Gastroesophageal sphincter (tissue), 4 donors: ENCODE measurements around the gene SLC25A3. TPM values are rescaled to one million over a fixed set of nuclear protein-coding genes. Genes with fewer than 3 reads are reported as not detected.
"Not testable (repeated sequence)": the region's sequence is repeated elsewhere in the genome, so short reads cannot be mapped to it uniquely, and the experiment has no call there.

Source experiments
- ATAC-seq: fragments of 150-250 bp; one replicate; pipeline ENCODE4 v1.9.1; 2016; ENCODE audit warnings: mild to moderate bottlenecking, moderate library complexity
- H3K27ac ChIP-seq, 4 donors: fragments of 200-600 bp; sonication (generic) in 3 of 4; 1 replicate in 3 of 4; 2 replicates in 1 of 4; pipeline ENCODE4 v1.5.1; 2016 to 2019
- H3K27me3 ChIP-seq: fragments of 200-600 bp; sonication (generic); one replicate; pipeline ENCODE4 v1.5.1; 2019
- H3K36me3 ChIP-seq, 2 donors: fragments of 200-600 bp; sonication (generic); one replicate each; pipeline ENCODE4 v1.5.1; 2019; ENCODE audit warnings: control low read depth in 1 of 2
- H3K4me1 ChIP-seq, 3 donors: fragments of 200-600 bp; sonication (generic); 1 replicate in 2 of 3; 2 replicates in 1 of 3; pipeline ENCODE4 v1.5.1; 2016 to 2019; ENCODE audit warnings: control low read depth in 2 of 3
- H3K4me3 ChIP-seq, 2 donors: fragments of 200-600 bp; sonication (generic); one replicate each; pipeline ENCODE4 v1.5.1; 2019; ENCODE audit warnings: mild to moderate bottlenecking in 1 of 2, moderate library complexity in 1 of 2
- H3K9me3 ChIP-seq, 3 donors: fragments of 200-600 bp; sonication (generic); one replicate each; pipeline ENCODE4 v1.5.1; 2017 to 2019; ENCODE audit warnings: control low read depth in 2 of 3
- EP300 ChIP-seq: sonication (generic); formaldehyde crosslinking; IDR thresholded peaks from one replicate; pipeline ENCODE4 v1.6.1; 2017; ENCODE audit warnings: antibody characterized with exemption, mild to moderate bottlenecking
- POLR2A ChIP-seq, 2 donors: fragments of 450-650 bp; IDR thresholded peaks; one replicate each; pipeline ENCODE4 v1.6.1; 2017; ENCODE audit warnings: antibody characterized with exemption in 2 of 2, mild to moderate bottlenecking in 2 of 2, moderate library complexity in 1 of 2
- POLR2AphosphoS5 ChIP-seq: sonication (generic); formaldehyde crosslinking; IDR thresholded peaks from one replicate; pipeline ENCODE4 v1.6.1; 2017; ENCODE audit warnings: antibody characterized with exemption
- WGBS, 2 donors: methylation state at CpG; one replicate each; pipeline ENCODE4 v1.1.5; 2018; ENCODE audit warnings: low coverage in 1 of 2; 5-methylcytosine and 5-hydroxymethylcytosine counted together
- total RNA-seq, 4 donors: library from RNA; depleted of rRNA; stranded (reverse); fragments of >200 nt; gene quantifications; one replicate each; pipeline ENCODE4 v1.1.0, GENCODE V29; 2016
- TF ChIP-seq, protein P1 (sequence below), 4 experiments: fragments of 200-600 bp in 2 of 4; fragments of 450-650 bp in 2 of 4; sonication (generic) in 1 of 4; IDR thresholded peaks; one replicate each; pipeline ENCODE4 v1.5.1; 2017 to 2019; ENCODE audit warnings: antibody characterized with exemption in 4 of 4, mild to moderate bottlenecking in 2 of 4, moderate library complexity in 2 of 4

The SLC25A3 gene
- total RNA-seq, 4 donors from 2014 or later, result 602 to 636 (median 625) TPM

- 38 to 75% methylated on average over 2 to 4 of the region's 4 CpGs for WGBS, 2 donors
- H3K36me3 ChIP-seq, result no peaks in the 10 kb centered on the region
- H3K27me3 ChIP-seq, result no peaks in the 10 kb centered on the region
- no peak overlapping the region for H3K4me3 ChIP-seq
- ATAC-seq, result no peak
- H3K9me3 ChIP-seq, result no peaks in the 10 kb centered on the region
- TF ChIP-seq EP300, result no peak
- no peak for TF ChIP-seq POLR2A (IDR thresholded peaks at IDR 0.05)
- TF ChIP-seq, protein P1, sequence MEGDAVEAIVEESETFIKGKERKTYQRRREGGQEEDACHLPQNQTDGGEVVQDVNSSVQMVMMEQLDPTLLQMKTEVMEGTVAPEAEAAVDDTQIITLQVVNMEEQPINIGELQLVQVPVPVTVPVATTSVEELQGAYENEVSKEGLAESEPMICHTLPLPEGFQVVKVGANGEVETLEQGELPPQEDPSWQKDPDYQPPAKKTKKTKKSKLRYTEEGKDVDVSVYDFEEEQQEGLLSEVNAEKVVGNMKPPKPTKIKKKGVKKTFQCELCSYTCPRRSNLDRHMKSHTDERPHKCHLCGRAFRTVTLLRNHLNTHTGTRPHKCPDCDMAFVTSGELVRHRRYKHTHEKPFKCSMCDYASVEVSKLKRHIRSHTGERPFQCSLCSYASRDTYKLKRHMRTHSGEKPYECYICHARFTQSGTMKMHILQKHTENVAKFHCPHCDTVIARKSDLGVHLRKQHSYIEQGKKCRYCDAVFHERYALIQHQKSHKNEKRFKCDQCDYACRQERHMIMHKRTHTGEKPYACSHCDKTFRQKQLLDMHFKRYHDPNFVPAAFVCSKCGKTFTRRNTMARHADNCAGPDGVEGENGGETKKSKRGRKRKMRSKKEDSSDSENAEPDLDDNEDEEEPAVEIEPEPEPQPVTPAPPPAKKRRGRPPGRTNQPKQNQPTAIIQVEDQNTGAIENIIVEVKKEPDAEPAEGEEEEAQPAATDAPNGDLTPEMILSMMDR (IDR thresholded peaks at IDR 0.05), result no peak
- no peak for TF ChIP-seq POLR2AphosphoS5
- H3K27ac ChIP-seq, result no peak overlapping the region
- no peaks in the 10 kb centered on the region for H3K4me1 ChIP-seq
Measured at GRCh38 chr12:98635657-98636323, 42.3 kb downstream of the SLC25A3 start.

DNA sequence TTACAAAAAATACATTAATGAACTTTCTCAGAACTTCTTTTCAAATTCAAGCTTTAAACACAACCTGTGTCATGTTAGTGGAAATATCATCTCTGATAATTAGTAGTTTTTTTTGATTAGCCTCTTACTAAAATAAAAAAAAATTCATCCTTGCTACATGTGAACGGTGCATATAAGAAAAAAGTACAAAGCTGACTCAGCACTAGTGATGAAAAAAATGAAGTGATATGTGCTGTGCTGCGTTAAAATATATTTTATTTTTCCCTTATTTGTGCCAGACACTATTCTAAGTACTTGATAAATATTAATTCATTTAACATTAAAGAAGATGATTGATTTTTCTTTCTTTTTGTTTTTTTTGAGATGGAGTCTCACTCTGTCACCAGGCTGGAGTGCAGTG, 43.6 kb downstream of the SLC25A3 start:
- H3K4me1 ChIP-seq, result no peaks in the 10 kb centered on the region
- no peaks in the 10 kb centered on the region for H3K36me3 ChIP-seq
- WGBS, 2 donors, result 82 to 83% methylated on average over 2 of the region's 2 CpGs
- H3K27ac ChIP-seq, result no peak overlapping the region
- H3K9me3 ChIP-seq, result no peaks in the 10 kb centered on the region
- no peak overlapping the region for H3K4me3 ChIP-seq
- no peak for ATAC-seq
- no peaks in the 10 kb centered on the region for H3K27me3 ChIP-seq
- TF ChIP-seq EP300, result no peak

- peaks cover 0 to 8% (median 0%) of the 10 kb centered on the region in 3 donors for H3K4me1 ChIP-seq
- no peaks in the 10 kb centered on the region for H3K27me3 ChIP-seq
- no peak overlapping the region for H3K27ac ChIP-seq
- H3K9me3 ChIP-seq, result no peaks in the 10 kb centered on the region
- no peak overlapping the region for H3K4me3 ChIP-seq
- TF ChIP-seq POLR2AphosphoS5 (no peak), EP300 (no peak), POLR2A (IDR thresholded peaks at IDR 0.05) (no peak)
- TF ChIP-seq, protein P1 (IDR thresholded peaks at IDR 0.05), result no peak
- 92 to 96% methylated on average over 2 of the region's 2 CpGs for WGBS, 2 donors
- no peaks in the 10 kb centered on the region for H3K36me3 ChIP-seq
- ATAC-seq, result no peak
Measured at GRCh38 chr12:98638009-98638408, 44.5 kb downstream of the SLC25A3 start.

DNA sequence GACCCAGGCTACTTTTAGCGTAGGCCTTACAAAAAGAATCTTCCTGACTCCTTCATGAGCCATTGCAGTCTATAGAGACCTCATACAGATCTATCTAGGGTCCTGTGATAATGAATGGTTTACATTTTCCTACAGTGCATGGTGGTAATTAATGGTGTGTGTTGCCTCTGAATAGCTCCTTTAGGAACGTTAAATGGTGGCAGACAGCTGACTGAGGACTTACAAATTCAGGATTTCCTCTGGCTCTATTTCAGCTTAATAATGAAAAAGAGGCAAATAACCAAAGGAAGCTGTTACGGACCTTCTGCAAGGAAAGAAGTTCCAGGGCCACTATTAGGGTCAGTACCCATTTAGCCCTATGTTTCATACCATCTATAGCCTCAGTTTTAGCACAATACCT, 46.0 kb downstream of the SLC25A3 start:
- ATAC-seq, result no peak
- Histone ChIP-seq H3K27me3 (no peaks in the 10 kb centered on the region), H3K4me3 (no peak overlapping the region), H3K36me3 (no peaks in the 10 kb centered on the region), H3K9me3 (no peaks in the 10 kb centered on the region), H3K27ac (no peak overlapping the region), H3K4me1 (peaks cover 0 to 23% (median 0%) of the 10 kb centered on the region in 3 donors)
- TF ChIP-seq EP300 (no peak), POLR2A (IDR thresholded peaks at IDR 0.05) (no peak), POLR2AphosphoS5 (no peak)
- TF ChIP-seq, protein P1 (IDR thresholded peaks at IDR 0.05), result no peak
- WGBS, 2 donors, result 74% methylated on average over 3 of the region's 3 CpGs

DNA sequence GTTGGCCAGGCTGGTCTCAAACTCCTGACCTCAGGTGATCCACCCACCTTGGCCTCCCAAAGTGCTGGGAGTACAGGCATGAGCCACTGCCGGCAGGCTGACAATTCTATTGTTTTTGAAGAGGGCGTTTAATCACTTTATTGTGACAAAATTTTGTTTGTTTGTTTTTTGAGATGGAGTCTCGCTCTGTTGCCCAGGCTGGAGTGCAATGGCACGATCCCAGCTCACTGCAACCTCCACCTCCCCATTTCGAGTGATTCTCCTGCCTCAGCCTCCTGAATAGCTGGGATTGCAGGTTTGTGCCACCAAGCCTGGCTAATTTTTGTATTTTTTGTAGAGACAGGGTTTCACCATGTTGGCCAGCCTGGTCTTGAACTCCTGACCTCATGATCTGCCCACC, 49.3 kb downstream of the SLC25A3 start:
- WGBS, 2 donors, result 82 to 87% methylated on average over 4 to 5 of the region's 5 CpGs
- H3K4me3 ChIP-seq, H3K36me3 ChIP-seq, H3K27ac ChIP-seq, ATAC-seq, H3K27me3 ChIP-seq, H3K9me3 ChIP-seq: not testable (repeated sequence)
- H3K4me1 ChIP-seq, result peaks cover 0 to 45% (median 0%) of the 10 kb centered on the region in 3 donors

DNA sequence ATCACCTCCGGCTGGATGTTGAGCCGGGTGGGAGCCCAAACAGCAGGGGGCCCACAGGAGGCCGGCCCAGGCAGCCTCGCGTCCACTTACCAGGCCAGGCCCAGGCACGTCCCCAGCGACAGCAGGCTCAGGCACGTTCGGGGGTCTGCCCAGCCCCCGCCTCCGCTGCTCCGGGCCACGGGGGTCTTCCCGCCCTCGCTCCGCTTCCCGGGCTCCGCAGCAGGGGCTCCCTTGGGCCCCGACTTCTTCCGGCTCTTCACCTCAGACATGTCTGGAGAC, 50.9 kb downstream of the SLC25A3 start:
- peaks cover 0 to 50% (median 0%) of the 10 kb centered on the region in 3 donors for H3K4me1 ChIP-seq
- peaks cover 0 to 9% of the 10 kb centered on the region in 2 donors for H3K36me3 ChIP-seq
- no peaks in the 10 kb centered on the region for H3K27me3 ChIP-seq
- peak overlapping the region; percentile 40 to 90 (median 88) for H3K27ac ChIP-seq
- TF ChIP-seq POLR2AphosphoS5 (no peak), POLR2A (IDR thresholded peaks at IDR 0.05) (peak in 1 of 2 donors; percentile 20), EP300 (no peak)
- WGBS, 2 donors, result 0% methylated on average over 5 of the region's 20 CpGs; no CpG with 5 or more reads in 1 of the 2 donors
- H3K4me3 ChIP-seq, result peak overlapping the region; percentile 59 to 99
- no peaks in the 10 kb centered on the region for H3K9me3 ChIP-seq
- ATAC-seq, result no peak
